K562 (cell line): Measurements from ENCODE around the gene GDF11. TPM values are rescaled to one million over a fixed set of nuclear protein-coding genes. Genes with fewer than 3 reads are reported as not detected.

Experiments
- ATAC-seq: fragments of 200-7000 bp; cut with Tn5 transposase; 3 replicates; pipeline ENCODE4 v1.9.1; 2020; ENCODE audit warnings: moderate library complexity
- BruUV-seq: library from RNA; stranded (reverse); fragments of 400-500 nt; replicated peaks from 2 replicates; lab custom pipeline; 2021; lab: Mats Ljungman, UMichigan
- CTCF ChIA-PET: fragments of 300-600 bp; formaldehyde crosslinking; extraction: SDS; loops from one replicate; lab custom pipeline; 2021; ENCODE audit warnings: low intra/inter-chr PET ratio; lab: Yijun Ruan, JAX
- POLR2A ChIA-PET: fragments of 300-600, 350-650 bp; sonication (Branson Sonifier 250); formaldehyde crosslinking; extraction: SDS; loops from one replicate; lab custom pipeline; 2021; ENCODE audit warnings: antibody characterized with exemption, inconsistent platforms; lab: Yijun Ruan, JAX
- DNase-seq, 4 experiments: peaks; one replicate each; pipeline versions ENCODE4 v3.0.0 to v3.0.0-alpha.2; 2011 to 2018; ENCODE audit warnings: low spot score in 3 of 4, mixed read lengths in 3 of 4; ENCODE audit errors: extremely low read depth in 1 of 4
- FAIRE-seq: peaks from 2 replicates; lab custom pipeline; 2011; peaks lifted over from hg19 to GRCh38; lab: Jason Lieb, UNC
- H2AFZ ChIP-seq: 2 replicates; pipeline ENCODE4 v1.6.0; 2011; ENCODE audit warnings: low read depth, low read length, control low read depth, inconsistent platforms
- H3K27ac ChIP-seq: fragments of 200-600 bp; 3 replicates; pipeline ENCODE4 v1.8.0; 2011; ENCODE audit warnings: low read depth, mild to moderate bottlenecking, control low read depth, inconsistent platforms, low read length, moderate library complexity, mixed read lengths; ENCODE audit errors: extremely low read depth
- H3K27me3 ChIP-seq, 2 experiments: fragments of 300-600 bp in 1 of 2; 2 replicates in 1 of 2; 3 replicates in 1 of 2; pipeline versions ENCODE4 v1.6.0 to v1.8.0; 2011; ENCODE audit warnings: inconsistent platforms in 2 of 2, low read length in 2 of 2, mild to moderate bottlenecking in 1 of 2, mixed read lengths in 1 of 2, moderate library complexity in 1 of 2; ENCODE audit not compliant: control insufficient read depth in 2 of 2, insufficient read depth in 2 of 2
- H3K36me3 ChIP-seq: fragments of 300-600 bp; 3 replicates; pipeline ENCODE4 v1.8.0; 2011; ENCODE audit warnings: mild to moderate bottlenecking, low read length, inconsistent platforms; ENCODE audit not compliant: control insufficient read depth, insufficient read depth
- H3K4me1 ChIP-seq, 2 experiments: fragments of 200-600 bp in 1 of 2; replicated peaks in 1 of 2; 2 replicates in 1 of 2; 3 replicates in 1 of 2; pipeline versions ENCODE4 v1.5.1 to v1.8.0; 2011; ENCODE audit warnings: inconsistent platforms in 2 of 2, low read length in 2 of 2, mild to moderate bottlenecking in 1 of 2, mixed read lengths in 1 of 2, moderate library complexity in 1 of 2; ENCODE audit not compliant: control insufficient read depth in 2 of 2, insufficient read depth in 2 of 2
- H3K4me2 ChIP-seq: 2 replicates; pipeline ENCODE4 v1.6.1; 2011; ENCODE audit warnings: low read length, control low read depth, inconsistent platforms, mixed read lengths; ENCODE audit not compliant: insufficient read depth
- H3K4me3 ChIP-seq: fragments of 200-600 bp; sonication (generic), shearing (Covaris generic); 2 replicates; pipeline ENCODE4 v1.5.1; 2016; ENCODE audit warnings: control low read depth, inconsistent platforms
- H3K79me2 ChIP-seq: fragments of 200-600 bp; 3 replicates; pipeline ENCODE4 v1.8.0; 2011; ENCODE audit warnings: low read length, inconsistent platforms; ENCODE audit not compliant: control insufficient read depth, insufficient read depth
- H3K9ac ChIP-seq, 2 experiments: 2 replicates each; pipeline versions ENCODE4 v1.6.0 to v1.6.1; 2011; ENCODE audit warnings: low read depth in 2 of 2, low read length in 2 of 2, control low read depth in 1 of 2, inconsistent platforms in 1 of 2, mild to moderate bottlenecking in 1 of 2, mixed read lengths in 1 of 2; ENCODE audit not compliant: insufficient read depth in 1 of 2
- H3K9me1 ChIP-seq: one replicate; pipeline ENCODE4 v1.6.0; 2011; ENCODE audit warnings: inconsistent platforms, mild to moderate bottlenecking, low read length, moderate library complexity; ENCODE audit not compliant: control insufficient read depth, insufficient read depth
- H3K9me3 ChIP-seq: replicated peaks from 2 replicates; pipeline ENCODE4 v1.5.1; 2011; ENCODE audit warnings: low read depth, low read length, inconsistent platforms; ENCODE audit not compliant: control insufficient read depth, insufficient read depth
- H4K20me1 ChIP-seq: replicated peaks from 2 replicates; pipeline ENCODE4 v1.6.1; 2011; ENCODE audit warnings: low read length, inconsistent platforms, mixed read lengths; ENCODE audit not compliant: control insufficient read depth, insufficient read depth
- EGR1 ChIP-seq: fragments of 450-650 bp; conservative IDR thresholded peaks from 2 replicates; pipeline ENCODE4 v1.6.1; 2017; ENCODE audit warnings: mild to moderate bottlenecking
- FOXK1 ChIP-seq: sonication (generic); formaldehyde crosslinking; IDR thresholded peaks from 2 replicates; pipeline ENCODE4 v1.8.0; 2022; ENCODE audit warnings: missing genetic modification reagents, mild to moderate bottlenecking, borderline replicate concordance
- YY1 ChIP-seq, 3 experiments: IDR thresholded peaks; 2 replicates each; pipeline ENCODE4 v1.6.1; 2011; ENCODE audit warnings: low read length in 2 of 3, mild to moderate bottlenecking in 2 of 3, moderate library complexity in 2 of 3, borderline replicate concordance in 1 of 3, control low read depth in 1 of 3, low read depth in 1 of 3; ENCODE audit not compliant: insufficient read depth in 3 of 3, insufficient replicate concordance in 2 of 3, control insufficient read depth in 1 of 3, insufficient read length in 1 of 3; ENCODE audit errors: extremely low read depth in 1 of 3
- ZNF277 ChIP-seq: fragments of 250-450 bp; sonication (Bioruptor Pico); IDR thresholded peaks from 2 replicates; pipeline ENCODE4 v1.8.0; 2022; ENCODE audit warnings: inconsistent platforms, mild to moderate bottlenecking, moderate library complexity, borderline replicate concordance
- ZNF507 ChIP-seq: conservative IDR thresholded peaks from 2 replicates; pipeline ENCODE4 v1.6.1; 2017; ENCODE audit warnings: missing genetic modification characterization, missing compliant biosample characterization
- ZNF75A ChIP-seq: fragments of 450-650 bp; formaldehyde crosslinking; IDR thresholded peaks from 2 replicates; pipeline ENCODE4 v1.4.0; 2020; ENCODE audit warnings: mild to moderate bottlenecking
- WGBS: fragments of 100-300 bp; shearing (Covaris generic); methylation state at CpG from one replicate; pipeline ENCODE4 v1.1.6; 2016; ENCODE audit warnings: low coverage, mixed read lengths; ENCODE audit not compliant: insufficient coverage; ENCODE audit errors: missing lambda C conversion rate; 5-methylcytosine and 5-hydroxymethylcytosine counted together
- in situ Hi-C: fragments of 300-500 bp; cut with MboI; formaldehyde crosslinking; loops from 4 replicates; pipeline ENCODE4 v1.15.0; 2018; ENCODE audit warnings: inconsistent platforms, mixed read lengths
- intact Hi-C: fragments of 100-400 bp; cut with micrococcal nuclease; formaldehyde crosslinking; loops from 2 replicates; pipeline ENCODE4 v1.14.2; 2022
- polyA plus RNA-seq, 8 experiments: library from polyadenylated mRNA; depleted of rRNA in 4 of 8; stranded (reverse) in 5 of 8; unstranded in 3 of 8; fragments of >200 nt; fragmentation: Nextera tagmentation in 2 of 8; fragmentation: Illumina TruSeq in 1 of 8; extraction: Ambion mirVana in 2 of 8; extraction: Trizol in 1 of 8; gene quantifications; 2 replicates each; pipeline versions ENCODE4 v1.2.1 to v1.2.3, GENCODE V29; 2011 to 2014; ENCODE audit warnings: inconsistent platforms in 1 of 8, missing spikeins in 1 of 8
- total RNA-seq, 7 experiments: library from RNA; depleted of rRNA in 6 of 7; stranded (reverse); fragments of >200 nt in 6 of 7; fragmentation: Illumina TruSeq in 2 of 7; extraction: Trizol in 2 of 7; gene quantifications; 2 replicates each; pipeline versions ENCODE4 v1.2.1 to v1.2.3, GENCODE V29; 2011 to 2021; ENCODE audit warnings: low replicate concordance in 1 of 7

GDF11 gene
- total and polyA plus RNA-seq, 9 of the 15 experiments (the other 6 are each of a cell fraction or from before 2014, with no cell fraction given) = 1.4 to 15.7 (median 4.8) TPM

GRCh38 chr12:55777856-55778255, 34.9 kb downstream of the GDF11 start:
- FAIRE-seq = no peak
- intact Hi-C loops (no loop called here), in situ Hi-C loops (no loop called here)
- no peaks in the 10 kb centered on the region for H3K9me3 ChIP-seq
- peaks cover 14% of the 10 kb centered on the region; the same call in 1 of the 3 replicates for H3K79me2 ChIP-seq
- H3K4me1 ChIP-seq = no peaks in the 10 kb centered on the region
- POLR2A ChIA-PET = no interaction called here
- no peaks in the 10 kb centered on the region for H4K20me1 ChIP-seq
- no peak overlapping the region for H3K27ac ChIP-seq
- no TSS peak for BruUV-seq
- H3K4me3 ChIP-seq = no peak overlapping the region
- no peak overlapping the region for H2AFZ ChIP-seq
- H3K36me3 ChIP-seq = peaks cover 77% of the 10 kb centered on the region
- ATAC-seq = no peak
- DNase-seq = no peak
- H3K27me3 ChIP-seq = no peaks in the 10 kb centered on the region
- CTCF ChIA-PET = no interaction called here
- H3K9me1 ChIP-seq = no peaks in the 10 kb centered on the region
- no peak overlapping the region for H3K4me2 ChIP-seq
- H3K9ac ChIP-seq = no peak overlapping the region
- WGBS = 97% methylated on average over 3 of the region's 3 CpGs
- no peak for TF ChIP-seq ZNF75A (CRISPR knock-in tag)
- TF ChIP-seq ZNF277 (CRISPR knock-in tag) = no peak
- no peak for TF ChIP-seq ZNF507
- no peak for TF ChIP-seq FOXK1 (CRISPR knock-in tag)
- no peak for TF ChIP-seq YY1 (IDR thresholded peaks at IDR 0.05; ENCODE audit: borderline replicate concordance in 1 of 3, control insufficient read depth in 1 of 3, extremely low read depth in 1 of 3, insufficient read depth in 3 of 3, insufficient read length in 1 of 3, insufficient replicate concordance in 2 of 3, low read depth in 1 of 3, low read length in 2 of 3)
- no peak for TF ChIP-seq EGR1
